Stimulated activated memory B cell treated with anti-CD40 and anti-IgM and Interleukin-4, amounts not matched to agents 10 μg/mL and 1 μg/mL and 100 μg/mL, for 72 hours (primary cell): ENCODE measurements around the gene PPM1J.

Source experiments
- ATAC-seq: fragments of 150-1000 bp; cut with Tn5 transposase; 2 replicates; pipeline ENCODE4 v1.10.0; 2021
- H3K27ac Mint-ChIP-seq: one replicate; pipeline ENCODE4 v1.8.0; 2022; ENCODE audit warnings: mild to moderate bottlenecking, mixed read lengths
- H3K27me3 Mint-ChIP-seq: one replicate; pipeline ENCODE4 v1.8.0; 2022; ENCODE audit warnings: mixed read lengths
- H3K36me3 Mint-ChIP-seq: one replicate; pipeline ENCODE4 v1.8.0; 2022; ENCODE audit warnings: mixed read lengths
- H3K4me1 Mint-ChIP-seq: one replicate; pipeline ENCODE4 v1.8.0; 2022; ENCODE audit warnings: mixed read lengths
- H3K4me3 Mint-ChIP-seq: one replicate; pipeline ENCODE4 v1.8.0; 2022; ENCODE audit warnings: mild to moderate bottlenecking, moderate library complexity, mixed read lengths
- H3K9me3 Mint-ChIP-seq: one replicate; pipeline ENCODE4 v1.8.0; 2022; ENCODE audit warnings: mixed read lengths

Gene PPM1J

GRCh38 chr1:112689196-112689841 lies 25.8 kb downstream of the PPM1J start:
- Mint-ChIP-seq H3K27ac (no peak overlapping the region), H3K27me3 (no peaks in the 10 kb centered on the region), H3K36me3 (peaks cover 9% of the 10 kb centered on the region), H3K4me1 (peaks cover 9% of the 10 kb centered on the region), H3K4me3 (no peak overlapping the region), H3K9me3 (no peaks in the 10 kb centered on the region)
- no peak for ATAC-seq

GRCh38 chr1:112688781-112689193 lies 26.3 kb downstream of the PPM1J start:
- no peaks in the 10 kb centered on the region for H3K27me3 Mint-ChIP-seq
- ATAC-seq, result no peak

GRCh38 chr1:112687785-112688496 lies 27.2 kb downstream of the PPM1J start:
- H3K27ac Mint-ChIP-seq, result no peak overlapping the region
- no peaks in the 10 kb centered on the region for H3K9me3 Mint-ChIP-seq
- H3K4me3 Mint-ChIP-seq, result no peak overlapping the region
- H3K4me1 Mint-ChIP-seq, result peaks cover 9% of the 10 kb centered on the region
- no peak for ATAC-seq
- peaks cover 9% of the 10 kb centered on the region for H3K36me3 Mint-ChIP-seq
- H3K27me3 Mint-ChIP-seq, result no peaks in the 10 kb centered on the region

More at GRCh38 chr1:112688781-112689193, 26.3 kb downstream of the PPM1J start:
- Mint-ChIP-seq H3K4me3 (no peak overlapping the region), H3K27ac (no peak overlapping the region), H3K36me3 (peaks cover 9% of the 10 kb centered on the region), H3K4me1 (peaks cover 9% of the 10 kb centered on the region), H3K9me3 (no peaks in the 10 kb centered on the region)

GRCh38 chr1:112687361-112687760 lies 27.8 kb downstream of the PPM1J start:
- Mint-ChIP-seq H3K9me3 (no peaks in the 10 kb centered on the region), H3K36me3 (peaks cover 9% of the 10 kb centered on the region), H3K4me1 (peaks cover 9% of the 10 kb centered on the region), H3K27ac (no peak overlapping the region), H3K4me3 (no peak overlapping the region), H3K27me3 (no peaks in the 10 kb centered on the region)
- ATAC-seq, result no peak

- H3K36me3 Mint-ChIP-seq, result peaks cover 4% of the 10 kb centered on the region
- no peak for ATAC-seq
- peaks cover 9% of the 10 kb centered on the region for H3K4me1 Mint-ChIP-seq
- no peak overlapping the region for H3K27ac Mint-ChIP-seq
- no peaks in the 10 kb centered on the region for H3K27me3 Mint-ChIP-seq
- no peaks in the 10 kb centered on the region for H3K9me3 Mint-ChIP-seq
- H3K4me3 Mint-ChIP-seq, result no peak overlapping the region
Observed at GRCh38 chr1:112686835-112687234, 28.3 kb downstream of the PPM1J start.

GRCh38 chr1:112686417-112686816 lies 28.7 kb downstream of the PPM1J start:
- Mint-ChIP-seq H3K9me3 (no peaks in the 10 kb centered on the region), H3K4me1 (peaks cover 9% of the 10 kb centered on the region), H3K36me3 (peaks cover under 1% of the 10 kb centered on the region), H3K27me3 (no peaks in the 10 kb centered on the region), H3K27ac (no peak overlapping the region), H3K4me3 (no peak overlapping the region)
- ATAC-seq, result no peak

- Mint-ChIP-seq H3K27me3 (no peaks in the 10 kb centered on the region), H3K27ac (no peak overlapping the region), H3K36me3 (no peaks in the 10 kb centered on the region), H3K9me3 (no peaks in the 10 kb centered on the region), H3K4me1 (peaks cover 9% of the 10 kb centered on the region), H3K4me3 (no peak overlapping the region)
- no peak for ATAC-seq
Observed at GRCh38 chr1:112685913-112686312, 29.2 kb downstream of the PPM1J start.

- peaks cover 26% of the 10 kb centered on the region for H3K4me1 Mint-ChIP-seq
- no peak overlapping the region for H3K4me3 Mint-ChIP-seq
- H3K9me3 Mint-ChIP-seq, result no peaks in the 10 kb centered on the region
- H3K27me3 Mint-ChIP-seq, result no peaks in the 10 kb centered on the region
- ATAC-seq, result no peak
- no peak overlapping the region for H3K27ac Mint-ChIP-seq
- no peaks in the 10 kb centered on the region for H3K36me3 Mint-ChIP-seq
Observed at GRCh38 chr1:112678605-112679004, 36.5 kb downstream of the PPM1J start.

- Mint-ChIP-seq H3K4me1 (peaks cover 35% of the 10 kb centered on the region), H3K27me3 (no peaks in the 10 kb centered on the region), H3K4me3 (no peak overlapping the region), H3K36me3 (no peaks in the 10 kb centered on the region), H3K9me3 (no peaks in the 10 kb centered on the region), H3K27ac (no peak overlapping the region)
- no peak for ATAC-seq
Observed at GRCh38 chr1:112677501-112677900, 37.6 kb downstream of the PPM1J start.

- H3K36me3 Mint-ChIP-seq, result no peaks in the 10 kb centered on the region
- ATAC-seq, result peak; percentile 47
- no peak overlapping the region for H3K27ac Mint-ChIP-seq
- H3K4me1 Mint-ChIP-seq, result peaks cover 37% of the 10 kb centered on the region
- H3K27me3 Mint-ChIP-seq, result no peaks in the 10 kb centered on the region
- no peaks in the 10 kb centered on the region for H3K9me3 Mint-ChIP-seq
- H3K4me3 Mint-ChIP-seq, result no peak overlapping the region
Observed at GRCh38 chr1:112676543-112676942, 38.6 kb downstream of the PPM1J start.

- Mint-ChIP-seq H3K4me1 (peaks cover 40% of the 10 kb centered on the region), H3K27me3 (no peaks in the 10 kb centered on the region), H3K27ac (peak overlapping the region; percentile 98), H3K9me3 (no peaks in the 10 kb centered on the region), H3K36me3 (peaks cover under 1% of the 10 kb centered on the region), H3K4me3 (peak overlapping the region; percentile 74)
- no peak for ATAC-seq
Observed at GRCh38 chr1:112675728-112676381, 39.3 kb downstream of the PPM1J start.

- peak; percentile 64 for ATAC-seq
- H3K4me1 Mint-ChIP-seq, result peaks cover 40% of the 10 kb centered on the region
- peaks cover 7% of the 10 kb centered on the region for H3K36me3 Mint-ChIP-seq
- H3K27me3 Mint-ChIP-seq, result no peaks in the 10 kb centered on the region
- peak overlapping the region; percentile 98 for H3K27ac Mint-ChIP-seq
- no peaks in the 10 kb centered on the region for H3K9me3 Mint-ChIP-seq
- H3K4me3 Mint-ChIP-seq, result peak overlapping the region; percentile 99
Observed at GRCh38 chr1:112674986-112675727, 40.0 kb downstream of the PPM1J start.

GRCh38 chr1:112674440-112674985 lies 40.6 kb downstream of the PPM1J start, which contains the start of gene MOV10:
Gene MOV10 (plus strand): TSS chr1:112674659. CDS start chr1:112674913, 254 bp downstream.
- Mint-ChIP-seq H3K9me3 (no peaks in the 10 kb centered on the region), H3K36me3 (peaks cover 14% of the 10 kb centered on the region)
- ATAC-seq, result peak; percentile 80

GRCh38 chr1:112673592-112674439 lies 41.3 kb downstream of the PPM1J start:
- no peak for ATAC-seq
- H3K36me3 Mint-ChIP-seq, result peaks cover 21% of the 10 kb centered on the region
- peaks cover 40% of the 10 kb centered on the region for H3K4me1 Mint-ChIP-seq
- no peaks in the 10 kb centered on the region for H3K9me3 Mint-ChIP-seq
- H3K27me3 Mint-ChIP-seq, result no peaks in the 10 kb centered on the region
- peak overlapping the region; percentile 98 for H3K27ac Mint-ChIP-seq
- H3K4me3 Mint-ChIP-seq, result peak overlapping the region; percentile 99

More at GRCh38 chr1:112674440-112674985, 40.6 kb downstream of the PPM1J start, which contains the start of gene MOV10:
- no peaks in the 10 kb centered on the region for H3K27me3 Mint-ChIP-seq
- peaks cover 40% of the 10 kb centered on the region for H3K4me1 Mint-ChIP-seq
- H3K4me3 Mint-ChIP-seq, result peak within 1 kb of the TSS; percentile 99
- H3K27ac Mint-ChIP-seq, result peak within 1 kb of the TSS; percentile 98
